Measurements from ENCODE around the gene CT45A9. TPM values are rescaled to one million over a fixed set of nuclear protein-coding genes. Genes with fewer than 3 reads are reported as not detected.
"Not testable (repeated sequence)": the region's sequence is repeated elsewhere in the genome, so short reads cannot be mapped to it uniquely, and the experiment has no call there.

The CT45A9 gene
- total and polyA plus RNA-seq, 2 donors (not counting 3 experiments of a cell fraction or from before 2014, with no cell fraction given) = not detected

DNA sequence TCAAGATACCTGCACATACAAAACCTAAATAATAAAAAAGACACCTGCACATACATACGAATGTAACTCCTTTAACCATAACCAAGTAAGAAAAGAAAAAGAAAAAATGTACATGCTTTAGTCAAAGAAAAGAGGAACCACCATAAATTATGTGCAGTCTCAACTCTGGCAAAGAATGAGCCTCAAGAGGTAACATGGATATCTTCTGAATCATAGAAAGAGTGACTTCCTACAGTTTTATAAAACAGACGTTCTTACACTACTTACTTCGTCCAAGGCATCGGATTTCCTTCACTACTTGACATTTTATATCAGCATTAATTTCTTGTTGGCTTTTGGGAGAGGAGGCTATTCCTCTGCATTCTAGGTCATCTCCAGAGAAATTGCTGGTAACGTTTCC lies 11.1 kb upstream of the CT45A9 start:
- CTCF ChIA-PET; dilution Hi-C loops (cut with MboI; ENCODE audit: extremely low pct_ligation_motif_present, low sequenced_read_pairs); H3K36me3 ChIP-seq (ENCODE audit: control insufficient read depth in 2 of 2, extremely low read depth in 1 of 2, insufficient read depth in 2 of 2, low read length in 2 of 2); H3K9ac ChIP-seq (replicated peaks; ENCODE audit: extremely low read depth, insufficient read depth, low read length); H2AFZ ChIP-seq (ENCODE audit: low read depth, low read length); H3K4me1 ChIP-seq (ENCODE audit: control insufficient read depth, extremely low read depth, insufficient read depth, low read length); H3K9me1 ChIP-seq (replicated peaks; ENCODE audit: control insufficient read depth, extremely low read depth, insufficient read depth, low read length); POLR2A ChIA-PET; H3K4me3 ChIP-seq (replicated peaks in 1 of 3; ENCODE audit: insufficient read depth in 1 of 3, low read depth in 1 of 3, low read length in 3 of 3); BruUV-seq (replicated peaks); DNase-seq (ENCODE audit: low read depth, low spot score); H3K27me3 ChIP-seq (ENCODE audit: control insufficient read depth in 2 of 2, insufficient read depth in 2 of 2, low read length in 2 of 2); H3K4me2 ChIP-seq (ENCODE audit: insufficient read depth, low read length); H4K20me1 ChIP-seq (replicated peaks; ENCODE audit: control insufficient read depth, extremely low read depth, insufficient read depth, low read length); H3K9me3 ChIP-seq (replicated peaks; ENCODE audit: control insufficient read depth, insufficient read depth, low read length); FAIRE-seq; H3K27ac ChIP-seq (ENCODE audit: insufficient read depth, low read depth, low read length); intact Hi-C loops (cut with micrococcal nuclease); H3K79me2 ChIP-seq (ENCODE audit: control insufficient read depth, insufficient read depth, low read length): not testable (repeated sequence)

GRCh38 chrX:135854438-135854837 lies 17.2 kb downstream of the CT45A9 start, which contains the start of gene CT45A8:
TSS of gene CT45A8 (minus strand) at chrX:135854538. CDS start at chrX:135850783, 3,755 bp downstream.
- FAIRE-seq; dilution Hi-C loops (cut with MboI; ENCODE audit: extremely low pct_ligation_motif_present, low sequenced_read_pairs): not testable (repeated sequence)

DNA sequence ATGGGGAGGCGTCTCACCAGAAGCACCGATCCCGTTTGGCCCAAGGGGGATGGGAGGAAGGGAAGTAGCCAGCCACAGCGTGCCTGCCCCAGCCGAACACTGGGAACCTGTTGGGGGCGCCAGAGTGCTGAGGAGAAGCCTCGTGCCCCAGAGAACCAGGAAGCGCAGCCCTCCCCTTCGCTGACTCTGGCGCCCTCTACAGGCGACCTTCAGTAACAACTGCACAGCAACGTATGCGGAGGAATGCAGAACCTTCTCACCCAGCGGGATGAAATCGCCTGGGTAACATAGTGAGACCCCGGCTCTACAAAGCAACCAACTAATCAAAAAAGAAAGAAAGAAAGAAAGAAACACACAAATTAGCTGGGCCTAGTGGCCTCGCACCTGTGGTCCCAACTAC lies 34.4 kb downstream of the CT45A9 start, which contains the start of gene CT45A7:
TSS of gene CT45A7 (minus strand) at position 101 of the 400 bp plus-strand sequence. CDS start 3,747 bp downstream, outside the sequence.
- H3K9ac ChIP-seq (replicated peaks; ENCODE audit: extremely low read depth, insufficient read depth, low read length); POLR2A ChIA-PET; H3K27me3 ChIP-seq (ENCODE audit: control insufficient read depth in 2 of 2, insufficient read depth in 2 of 2, low read length in 2 of 2); H3K4me1 ChIP-seq (ENCODE audit: control insufficient read depth, extremely low read depth, insufficient read depth, low read length); H3K9me3 ChIP-seq (replicated peaks; ENCODE audit: control insufficient read depth, insufficient read depth, low read length); intact Hi-C loops (cut with micrococcal nuclease); FAIRE-seq; H4K20me1 ChIP-seq (replicated peaks; ENCODE audit: control insufficient read depth, extremely low read depth, insufficient read depth, low read length); H3K79me2 ChIP-seq (ENCODE audit: control insufficient read depth, insufficient read depth, low read length); H3K4me2 ChIP-seq (ENCODE audit: insufficient read depth, low read length); dilution Hi-C loops (cut with MboI; ENCODE audit: extremely low pct_ligation_motif_present, low sequenced_read_pairs); BruUV-seq (replicated peaks); H3K9me1 ChIP-seq (replicated peaks; ENCODE audit: control insufficient read depth, extremely low read depth, insufficient read depth, low read length); H3K27ac ChIP-seq (ENCODE audit: insufficient read depth, low read depth, low read length); H3K36me3 ChIP-seq (ENCODE audit: control insufficient read depth in 2 of 2, extremely low read depth in 1 of 2, insufficient read depth in 2 of 2, low read length in 2 of 2); DNase-seq (ENCODE audit: low read depth, low spot score); CTCF ChIA-PET; H3K4me3 ChIP-seq (replicated peaks in 1 of 3; ENCODE audit: insufficient read depth in 1 of 3, low read depth in 1 of 3, low read length in 3 of 3); H2AFZ ChIP-seq (ENCODE audit: low read depth, low read length): not testable (repeated sequence)

More at GRCh38 chrX:135854438-135854837, 17.2 kb downstream of the CT45A9 start, which contains the start of gene CT45A8:
- H3K4me2 ChIP-seq (ENCODE audit: insufficient read depth, low read length); POLR2A ChIA-PET; H3K4me3 ChIP-seq (replicated peaks in 1 of 3; ENCODE audit: insufficient read depth in 1 of 3, low read depth in 1 of 3, low read length in 3 of 3); BruUV-seq (replicated peaks); H3K4me1 ChIP-seq (ENCODE audit: control insufficient read depth, extremely low read depth, insufficient read depth, low read length); CTCF ChIA-PET; H3K36me3 ChIP-seq (ENCODE audit: control insufficient read depth in 2 of 2, extremely low read depth in 1 of 2, insufficient read depth in 2 of 2, low read length in 2 of 2); H4K20me1 ChIP-seq (replicated peaks; ENCODE audit: control insufficient read depth, extremely low read depth, insufficient read depth, low read length); H3K9me3 ChIP-seq (replicated peaks; ENCODE audit: control insufficient read depth, insufficient read depth, low read length); intact Hi-C loops (cut with micrococcal nuclease); H2AFZ ChIP-seq (ENCODE audit: low read depth, low read length); H3K27me3 ChIP-seq (ENCODE audit: control insufficient read depth in 2 of 2, insufficient read depth in 2 of 2, low read length in 2 of 2); H3K9me1 ChIP-seq (replicated peaks; ENCODE audit: control insufficient read depth, extremely low read depth, insufficient read depth, low read length); H3K27ac ChIP-seq (ENCODE audit: insufficient read depth, low read depth, low read length); H3K9ac ChIP-seq (replicated peaks; ENCODE audit: extremely low read depth, insufficient read depth, low read length); H3K79me2 ChIP-seq (ENCODE audit: control insufficient read depth, insufficient read depth, low read length); DNase-seq (ENCODE audit: low read depth, low spot score): not testable (repeated sequence)

- H3K4me3 ChIP-seq (replicated peaks in 1 of 3; ENCODE audit: insufficient read depth in 1 of 3, low read depth in 1 of 3, low read length in 3 of 3); H3K79me2 ChIP-seq (ENCODE audit: control insufficient read depth, insufficient read depth, low read length); H3K4me1 ChIP-seq (ENCODE audit: control insufficient read depth, extremely low read depth, insufficient read depth, low read length); DNase-seq (ENCODE audit: low read depth, low spot score); H4K20me1 ChIP-seq (replicated peaks; ENCODE audit: control insufficient read depth, extremely low read depth, insufficient read depth, low read length); POLR2A ChIA-PET; H3K9me1 ChIP-seq (replicated peaks; ENCODE audit: control insufficient read depth, extremely low read depth, insufficient read depth, low read length); H3K4me2 ChIP-seq (ENCODE audit: insufficient read depth, low read length); H3K27ac ChIP-seq (ENCODE audit: insufficient read depth, low read depth, low read length); CTCF ChIA-PET; dilution Hi-C loops (cut with MboI; ENCODE audit: extremely low pct_ligation_motif_present, low sequenced_read_pairs); BruUV-seq (replicated peaks); H3K9me3 ChIP-seq (replicated peaks; ENCODE audit: control insufficient read depth, insufficient read depth, low read length); H3K27me3 ChIP-seq (ENCODE audit: control insufficient read depth in 2 of 2, insufficient read depth in 2 of 2, low read length in 2 of 2); H3K9ac ChIP-seq (replicated peaks; ENCODE audit: extremely low read depth, insufficient read depth, low read length); FAIRE-seq; intact Hi-C loops (cut with micrococcal nuclease); H2AFZ ChIP-seq (ENCODE audit: low read depth, low read length); H3K36me3 ChIP-seq (ENCODE audit: control insufficient read depth in 2 of 2, extremely low read depth in 1 of 2, insufficient read depth in 2 of 2, low read length in 2 of 2): not testable (repeated sequence)
These were observed 51.7 kb downstream of the CT45A9 start, which contains the start of gene CT45A2 for GRCh38 chrX:135819912-135820311. TSS of gene CT45A2 (minus strand) at chrX:135820012. CDS start at chrX:135816265, 3,747 bp downstream.
